Bronchial epithelial cell (primary cell): ENCODE measurements around the gene EMP2. TPM values are rescaled to one million over a fixed set of nuclear protein-coding genes. Genes with fewer than 3 reads are reported as not detected.
A peak's percentile ranks its signal among the peaks of the same experiment; 100 is the strongest.

Source experiments
- DNase-seq: peaks from one replicate; pipeline ENCODE4 v3.0.0-alpha.2; 2010; ENCODE audit warnings: low read depth
- FAIRE-seq: peaks from 2 replicates; lab custom pipeline; 2011; peaks lifted over from hg19 to GRCh38; lab: Jason Lieb, UNC
- H3K27me3 ChIP-seq: 2 replicates; pipeline ENCODE4 v1.5.1; 2011; ENCODE audit warnings: low read length; ENCODE audit not compliant: control insufficient read depth, insufficient read depth
- H3K36me3 ChIP-seq: 2 replicates; pipeline ENCODE4 v1.5.1; 2011; ENCODE audit warnings: low read length; ENCODE audit not compliant: control insufficient read depth, insufficient read depth
- H3K4me3 ChIP-seq: 2 replicates; pipeline ENCODE4 v1.5.1; 2011; ENCODE audit warnings: mild to moderate bottlenecking, low read depth, low read length, control low read depth
- CTCF ChIP-seq: IDR thresholded peaks from 2 replicates; pipeline ENCODE4 v1.5.1; 2011; ENCODE audit warnings: mild to moderate bottlenecking, moderate library complexity, low read length, control low read depth, inconsistent platforms; ENCODE audit not compliant: insufficient read depth, severe bottlenecking
- total RNA-seq: library from RNA; depleted of rRNA; stranded (reverse); fragments of >200 nt; gene quantifications from 2 replicates; pipeline ENCODE4 v1.2.1, GENCODE V29; 2014

The EMP2 gene
- total RNA-seq, 1 donor from 2014 or later = 15.5 TPM

- H3K4me3 ChIP-seq = no peak overlapping the region
- FAIRE-seq (no peak), DNase-seq (no peak)
- H3K36me3 ChIP-seq = no peaks in the 10 kb centered on the region
- no peaks in the 10 kb centered on the region for H3K27me3 ChIP-seq
- no peak for TF ChIP-seq CTCF
These were observed 32.3 kb upstream of the EMP2 start for GRCh38 chr16:10612649-10613179.

GRCh38 chr16:10611825-10612342, 31.5 kb upstream of the EMP2 start:
- no peak for DNase-seq
- TF ChIP-seq CTCF = no peak
- FAIRE-seq = no peak
- H3K27me3 ChIP-seq = no peaks in the 10 kb centered on the region
- H3K4me3 ChIP-seq = no peak overlapping the region
- H3K36me3 ChIP-seq = no peaks in the 10 kb centered on the region

- TF ChIP-seq CTCF = no peak
- no peak for DNase-seq
- Histone ChIP-seq H3K27me3 (no peaks in the 10 kb centered on the region), H3K4me3 (no peak overlapping the region), H3K36me3 (no peaks in the 10 kb centered on the region)
- FAIRE-seq = no peak
These were observed 30.2 kb upstream of the EMP2 start for GRCh38 chr16:10610499-10611184.

DNA sequence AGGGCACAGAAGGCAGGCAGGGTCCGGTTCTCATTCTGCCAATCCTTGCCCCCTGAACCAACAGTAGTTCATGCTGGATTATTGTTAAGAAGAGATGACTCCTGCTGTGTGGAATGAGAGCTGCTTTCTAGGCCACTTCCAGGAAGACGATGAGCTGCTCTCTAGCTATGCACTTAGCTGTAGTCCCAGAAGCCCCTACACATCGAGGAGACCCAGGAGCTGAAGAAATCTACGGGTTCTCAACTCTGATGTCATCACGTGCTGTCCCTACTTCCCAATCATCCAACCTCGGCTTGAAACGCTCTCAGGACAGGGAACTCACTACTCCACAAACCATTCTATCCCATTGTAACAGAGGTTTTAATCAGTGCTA, 29.0 kb upstream of the EMP2 start:
- no peak overlapping the region for H3K4me3 ChIP-seq
- no peaks in the 10 kb centered on the region for H3K27me3 ChIP-seq
- TF ChIP-seq CTCF = no peak
- FAIRE-seq (no peak), DNase-seq (peak; percentile 61)
- no peaks in the 10 kb centered on the region for H3K36me3 ChIP-seq

DNA sequence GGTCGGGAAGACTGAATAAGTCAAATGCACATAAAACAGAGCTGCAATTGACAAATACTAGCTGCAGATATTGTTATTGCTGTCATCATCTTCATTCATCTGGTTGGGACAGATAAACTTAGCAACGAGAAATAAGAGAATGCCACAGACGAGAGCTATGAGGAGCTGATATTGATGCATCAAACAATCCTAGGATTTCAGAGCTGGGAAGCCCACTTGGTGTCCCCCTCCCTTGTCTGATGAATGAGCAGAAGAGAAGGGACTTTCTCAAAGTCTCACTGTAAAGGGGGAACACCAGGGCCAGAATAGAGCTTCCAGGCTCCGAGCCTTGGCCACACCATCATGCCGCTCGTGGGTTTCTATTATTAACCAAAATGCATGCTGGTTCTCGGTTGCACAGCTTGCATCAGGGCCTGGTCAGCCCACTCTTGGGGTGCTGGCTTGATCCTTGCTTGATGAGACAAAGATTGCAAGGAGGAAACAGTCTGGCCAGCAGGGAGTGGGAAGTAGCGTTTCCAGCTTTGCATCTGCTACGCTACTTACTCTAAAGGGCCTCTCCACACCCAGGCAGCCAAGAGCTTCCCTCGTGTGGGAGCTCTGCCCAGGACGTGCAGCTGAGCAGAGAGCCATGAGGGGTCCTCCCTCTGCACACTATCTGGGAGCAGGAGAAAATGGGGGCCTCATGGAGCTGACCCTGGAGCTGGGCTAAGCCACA, 28.4 kb upstream of the EMP2 start:
- no peak for TF ChIP-seq CTCF
- FAIRE-seq (no peak), DNase-seq (no peak)
- Histone ChIP-seq H3K36me3 (no peaks in the 10 kb centered on the region), H3K4me3 (no peak overlapping the region), H3K27me3 (no peaks in the 10 kb centered on the region)
